Measurements from ENCODE around the gene TMEM270. TPM values are rescaled to one million over a fixed set of nuclear protein-coding genes. Genes with fewer than 3 reads are reported as not detected.
A peak's percentile ranks its signal among the peaks of the same experiment; 100 is the strongest.
"Not testable (repeated sequence)": the region's sequence is repeated elsewhere in the genome, so short reads cannot be mapped to it uniquely, and the experiment has no call there.

Gene TMEM270
- total RNA-seq, 1 donor, result not detected

GRCh38 chr7:73831834-73832651, 28.9 kb upstream of the TMEM270 start:
- no peak for DNase-seq (ENCODE audit: low read depth in 2 of 3, low spot score in 2 of 3)

GRCh38 chr7:73832806-73833205, 28.2 kb upstream of the TMEM270 start:
- no peak for DNase-seq (ENCODE audit: low read depth in 2 of 3, low spot score in 2 of 3)

GRCh38 chr7:73833251-73833919, 27.6 kb upstream of the TMEM270 start:
- no peak for DNase-seq (ENCODE audit: low read depth in 2 of 3, low spot score in 2 of 3)

GRCh38 chr7:73834626-73835191, 26.2 kb upstream of the TMEM270 start:
- DNase-seq (ENCODE audit: low read depth in 2 of 3, low spot score in 2 of 3), result no peak

- DNase-seq (ENCODE audit: low read depth in 2 of 3, low spot score in 2 of 3), result not testable (repeated sequence)
Observed at GRCh38 chr7:73837167-73837566, 23.8 kb upstream of the TMEM270 start.

- DNase-seq (ENCODE audit: low read depth in 2 of 3, low spot score in 2 of 3), result no peak
Observed at GRCh38 chr7:73838642-73839041, 22.3 kb upstream of the TMEM270 start.

- no peak for DNase-seq (ENCODE audit: low read depth in 2 of 3, low spot score in 2 of 3)
Observed at GRCh38 chr7:73839290-73839689, 21.7 kb upstream of the TMEM270 start.

GRCh38 chr7:73839743-73840714, 20.9 kb upstream of the TMEM270 start:
- DNase-seq (ENCODE audit: low read depth in 2 of 3, low spot score in 2 of 3), result peak in 1 of 3 donors; percentile 44

GRCh38 chr7:73840715-73841379, 20.1 kb upstream of the TMEM270 start:
- DNase-seq (ENCODE audit: low read depth in 2 of 3, low spot score in 2 of 3), result no peak

- DNase-seq (ENCODE audit: low read depth in 2 of 3, low spot score in 2 of 3), result no peak
Observed at GRCh38 chr7:73841689-73842066, 19.3 kb upstream of the TMEM270 start.

- DNase-seq (ENCODE audit: low read depth in 2 of 3, low spot score in 2 of 3), result peak; percentile 58 to 94 (median 90)
Observed at GRCh38 chr7:73842067-73842976, 18.6 kb upstream of the TMEM270 start, which contains the start of gene METTL27. TSS of gene METTL27 (minus strand) at chr7:73842516. CDS start at chr7:73842140, 376 bp downstream.

- peak in 1 of 3 donors; percentile 56 for DNase-seq (ENCODE audit: low read depth in 2 of 3, low spot score in 2 of 3)
Observed at GRCh38 chr7:73844131-73844547, 16.8 kb upstream of the TMEM270 start.

- DNase-seq (ENCODE audit: low read depth in 2 of 3, low spot score in 2 of 3), result no peak
Observed at GRCh38 chr7:73844848-73845460, 16.0 kb upstream of the TMEM270 start.

GRCh38 chr7:73845701-73846195, 15.2 kb upstream of the TMEM270 start:
- peak in 1 of 3 donors; percentile 28 for DNase-seq (ENCODE audit: low read depth in 2 of 3, low spot score in 2 of 3)

GRCh38 chr7:73847941-73848723, 12.8 kb upstream of the TMEM270 start:
- no peak for DNase-seq (ENCODE audit: low read depth in 2 of 3, low spot score in 2 of 3)

- DNase-seq (ENCODE audit: low read depth in 2 of 3, low spot score in 2 of 3), result no peak
Observed at GRCh38 chr7:73850781-73851207, 10.2 kb upstream of the TMEM270 start.

Measured in hematopoietic multipotent progenitor cell (in vitro differentiated cells).